ENCODE data around the gene COA3. TPM values are rescaled to one million over a fixed set of nuclear protein-coding genes. Genes with fewer than 3 reads are reported as not detected.

Gene COA3
- total RNA-seq, 2 donors from 2014 or later = 70.4 to 167 TPM

DNA sequence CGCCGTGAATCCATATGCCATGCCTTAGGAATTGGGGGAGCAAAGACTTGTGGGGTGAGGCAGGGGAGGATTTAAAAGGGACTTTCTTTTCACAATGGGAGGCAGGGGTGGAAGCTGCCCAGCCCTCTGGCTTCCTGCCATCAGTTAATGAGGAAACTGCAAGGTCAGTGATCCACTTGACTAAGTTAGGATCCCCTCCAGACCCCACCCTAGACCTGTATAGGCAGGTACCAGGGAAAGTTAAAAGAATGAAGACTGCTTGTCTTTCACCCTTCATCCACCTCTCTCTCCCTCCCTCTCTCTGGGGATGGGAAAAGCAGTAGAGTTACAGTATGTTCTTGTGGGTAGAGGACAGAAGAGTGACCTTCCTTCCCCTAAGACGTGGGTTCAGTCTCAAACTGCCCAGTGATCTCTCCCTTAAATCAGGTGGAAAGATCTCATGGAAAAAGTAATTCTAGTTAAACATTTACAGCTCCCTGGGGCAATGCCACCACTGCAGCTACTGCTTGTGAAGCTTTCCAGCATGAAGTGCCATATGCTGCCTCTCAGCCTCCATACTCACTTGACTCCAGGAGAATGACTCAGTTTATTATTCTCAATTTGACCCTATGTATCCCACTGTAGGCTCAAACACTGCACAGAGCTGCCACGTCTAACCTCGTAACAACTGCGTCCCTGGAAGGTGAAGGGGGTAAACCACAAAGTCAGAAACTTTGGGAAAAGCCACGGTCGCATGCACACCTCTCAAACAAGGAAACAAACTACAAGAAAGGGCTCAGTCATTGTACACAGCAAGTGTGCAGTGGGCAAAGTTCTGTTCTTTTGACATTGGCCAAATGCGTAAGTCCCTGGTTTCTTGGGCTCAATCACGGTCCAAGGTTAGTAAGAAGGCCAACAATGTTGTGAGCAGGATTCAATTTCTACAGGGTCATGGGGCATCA, 1.2 kb downstream of the COA3 start:
- Histone ChIP-seq H3K9me3 (no peaks in the 10 kb centered on the region), H3K27me3 (replicated peaks; ENCODE audit: insufficient read depth) (no peaks in the 10 kb centered on the region), H3K36me3 (no peaks in the 10 kb centered on the region), H3K4me3 (peak overlapping the region; percentile 66 to 75), H3K27ac (peak overlapping the region; percentile 85 to 88), H3K4me1 (replicated peaks) (no peaks in the 10 kb centered on the region)
- no peak for DNase-seq (ENCODE audit: low spot score)
- 70% methylated on average over 10 of the region's 10 CpGs for WGBS
- intact Hi-C loops (cut with DNase I) = no loop called here
- TF ChIP-seq, protein P1, sequence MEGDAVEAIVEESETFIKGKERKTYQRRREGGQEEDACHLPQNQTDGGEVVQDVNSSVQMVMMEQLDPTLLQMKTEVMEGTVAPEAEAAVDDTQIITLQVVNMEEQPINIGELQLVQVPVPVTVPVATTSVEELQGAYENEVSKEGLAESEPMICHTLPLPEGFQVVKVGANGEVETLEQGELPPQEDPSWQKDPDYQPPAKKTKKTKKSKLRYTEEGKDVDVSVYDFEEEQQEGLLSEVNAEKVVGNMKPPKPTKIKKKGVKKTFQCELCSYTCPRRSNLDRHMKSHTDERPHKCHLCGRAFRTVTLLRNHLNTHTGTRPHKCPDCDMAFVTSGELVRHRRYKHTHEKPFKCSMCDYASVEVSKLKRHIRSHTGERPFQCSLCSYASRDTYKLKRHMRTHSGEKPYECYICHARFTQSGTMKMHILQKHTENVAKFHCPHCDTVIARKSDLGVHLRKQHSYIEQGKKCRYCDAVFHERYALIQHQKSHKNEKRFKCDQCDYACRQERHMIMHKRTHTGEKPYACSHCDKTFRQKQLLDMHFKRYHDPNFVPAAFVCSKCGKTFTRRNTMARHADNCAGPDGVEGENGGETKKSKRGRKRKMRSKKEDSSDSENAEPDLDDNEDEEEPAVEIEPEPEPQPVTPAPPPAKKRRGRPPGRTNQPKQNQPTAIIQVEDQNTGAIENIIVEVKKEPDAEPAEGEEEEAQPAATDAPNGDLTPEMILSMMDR (IDR thresholded peaks at IDR 0.05) = no peak
- TF ChIP-seq POLR2A (IDR thresholded peaks at IDR 0.05) (no peak), POLR2AphosphoS5 (IDR thresholded peaks at IDR 0.05) (peak; percentile 47)

DNA sequence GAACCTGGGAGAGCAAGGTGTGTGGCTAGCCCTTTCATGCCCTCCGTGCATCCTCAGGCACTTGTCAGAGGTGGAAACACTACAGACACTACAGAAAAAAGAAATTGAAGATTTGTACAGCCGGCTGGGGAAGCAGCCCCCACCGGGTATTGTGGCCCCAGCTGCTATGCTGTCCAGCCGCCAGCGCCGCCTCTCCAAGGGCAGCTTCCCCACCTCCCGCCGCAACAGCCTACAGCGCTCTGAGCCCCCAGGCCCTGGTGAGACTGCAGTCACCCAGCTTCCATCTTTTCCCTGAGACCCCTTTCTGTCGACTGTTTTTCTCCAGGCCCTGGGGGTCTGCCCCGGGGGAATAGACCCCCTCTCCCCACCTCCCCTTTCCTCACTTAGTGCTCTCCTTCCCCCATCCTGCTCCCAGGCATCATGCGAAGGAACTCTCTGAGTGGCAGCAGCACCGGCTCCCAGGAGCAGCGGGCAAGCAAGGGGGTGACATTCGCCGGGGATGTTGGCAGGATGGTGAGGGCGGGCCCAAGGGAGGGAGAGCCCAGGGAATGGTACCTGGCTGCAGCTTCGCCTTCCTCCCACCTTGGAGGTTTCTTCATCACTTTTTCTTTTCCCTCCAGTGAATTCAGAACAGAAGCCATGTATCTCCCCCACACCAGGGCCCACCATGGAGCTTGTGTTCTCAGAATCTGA, 2.3 kb downstream of the COA3 start:
- peak overlapping the region in 1 of 2 donors; percentile 85 for H3K27ac ChIP-seq
- no peaks in the 10 kb centered on the region for H3K27me3 ChIP-seq (replicated peaks; ENCODE audit: insufficient read depth)
- no peak for DNase-seq (ENCODE audit: low spot score)
- H3K36me3 ChIP-seq = no peaks in the 10 kb centered on the region
- intact Hi-C loops (cut with DNase I) = no loop called here
- WGBS = 87% methylated on average over 18 of the region's 18 CpGs
- no peaks in the 10 kb centered on the region for H3K9me3 ChIP-seq
- no peak overlapping the region for H3K4me3 ChIP-seq
- no peaks in the 10 kb centered on the region for H3K4me1 ChIP-seq (replicated peaks)
- TF ChIP-seq, protein P1 (IDR thresholded peaks at IDR 0.05) = no peak
- no peak for TF ChIP-seq POLR2A (IDR thresholded peaks at IDR 0.05)
- TF ChIP-seq POLR2AphosphoS5 (IDR thresholded peaks at IDR 0.05) = no peak

DNA sequence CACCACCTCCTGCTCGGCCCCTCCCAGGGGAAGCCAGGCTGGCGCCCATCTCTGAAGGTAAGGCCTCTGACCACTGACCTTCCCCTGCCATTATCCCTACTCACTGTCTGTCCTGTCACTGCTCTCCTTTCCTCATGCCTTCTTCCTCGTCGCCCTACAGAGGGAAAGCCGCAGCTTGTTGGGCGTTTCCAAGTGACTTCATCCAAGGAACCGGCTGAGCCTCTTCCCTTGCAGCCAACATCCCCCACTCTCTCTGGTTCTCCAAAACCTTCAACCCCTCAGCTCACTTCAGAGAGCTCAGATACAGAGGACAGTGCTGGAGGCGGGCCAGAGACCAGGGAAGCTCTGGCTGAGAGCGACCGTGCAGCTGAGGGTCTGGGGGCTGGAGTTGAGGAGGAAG, 3.0 kb downstream of the COA3 start:
- TF ChIP-seq POLR2A (IDR thresholded peaks at IDR 0.05) = no peak
- TF ChIP-seq, protein P1 (IDR thresholded peaks at IDR 0.05) = no peak
- TF ChIP-seq POLR2AphosphoS5 (IDR thresholded peaks at IDR 0.05) = no peak
- 78% methylated on average over 10 of the region's 10 CpGs for WGBS
- Histone ChIP-seq H3K27me3 (replicated peaks; ENCODE audit: insufficient read depth) (no peaks in the 10 kb centered on the region), H3K36me3 (no peaks in the 10 kb centered on the region), H3K9me3 (no peaks in the 10 kb centered on the region), H3K4me1 (replicated peaks) (no peaks in the 10 kb centered on the region), H3K4me3 (no peak overlapping the region), H3K27ac (peak overlapping the region in 1 of 2 donors; percentile 19)
- no peak for DNase-seq (ENCODE audit: low spot score)
- intact Hi-C loops (cut with DNase I) = no loop called here

DNA sequence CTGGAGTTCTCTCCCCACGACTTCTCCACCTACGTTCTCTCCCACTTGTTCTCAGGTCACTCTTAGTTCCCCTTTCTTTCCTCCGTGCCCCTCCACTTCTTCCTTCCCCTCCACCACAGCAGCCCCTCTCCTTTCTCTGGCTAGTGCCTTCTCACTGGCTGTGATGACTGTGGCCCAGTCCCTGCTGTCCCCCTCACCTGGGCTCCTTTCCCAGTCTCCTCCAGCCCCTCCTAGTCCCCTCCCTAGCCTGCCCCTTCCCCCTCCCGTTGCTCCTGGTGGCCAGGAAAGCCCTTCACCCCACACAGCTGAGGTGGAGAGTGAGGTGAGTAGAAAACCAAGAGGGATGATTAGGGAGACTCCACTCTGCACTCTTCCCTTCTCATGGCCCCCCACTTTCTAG, 3.4 kb downstream of the COA3 start:
- TF ChIP-seq, protein P1 (IDR thresholded peaks at IDR 0.05) = no peak
- no peak for TF ChIP-seq POLR2AphosphoS5 (IDR thresholded peaks at IDR 0.05)
- H3K36me3 ChIP-seq = no peaks in the 10 kb centered on the region
- intact Hi-C loops (cut with DNase I) = no loop called here
- H3K27ac ChIP-seq = peak overlapping the region in 1 of 2 donors; percentile 19
- DNase-seq (ENCODE audit: low spot score) = no peak
- no peak overlapping the region for H3K4me3 ChIP-seq
- H3K9me3 ChIP-seq = no peaks in the 10 kb centered on the region
- H3K4me1 ChIP-seq (replicated peaks) = no peaks in the 10 kb centered on the region
- no peaks in the 10 kb centered on the region for H3K27me3 ChIP-seq (replicated peaks; ENCODE audit: insufficient read depth)
- 65% methylated on average over 4 of the region's 4 CpGs for WGBS
